ENCODE results near the gene GPC3. TPM values are rescaled to one million over a fixed set of nuclear protein-coding genes. Genes with fewer than 3 reads are reported as not detected.

GPC3 gene
- total and polyA plus RNA-seq, 2 donors (not counting 3 experiments of a cell fraction or from before 2014, with no cell fraction given): not detected

- BruUV-seq (replicated peaks): no TSS peak
- POLR2A ChIA-PET: no interaction called here
Observed at GRCh38 chrX:133544115-133544514, 441.3 kb downstream of the GPC3 start.

GRCh38 chrX:133543654-133544053, 441.7 kb downstream of the GPC3 start:
- FAIRE-seq (no peak), DNase-seq (ENCODE audit: low read depth, low spot score) (no peak)
- ChIA-PET CTCF (no interaction called here), POLR2A (no interaction called here)
- H3K9ac ChIP-seq (replicated peaks; ENCODE audit: extremely low read depth, insufficient read depth, low read length): no peak overlapping the region
- H2AFZ ChIP-seq (ENCODE audit: low read depth, low read length): no peak overlapping the region
- H3K9me3 ChIP-seq (replicated peaks; ENCODE audit: control insufficient read depth, insufficient read depth, low read length): no peaks in the 10 kb centered on the region
- no peaks in the 10 kb centered on the region for H3K9me1 ChIP-seq (replicated peaks; ENCODE audit: control insufficient read depth, extremely low read depth, insufficient read depth, low read length)
- no peak overlapping the region for H3K4me3 ChIP-seq (replicated peaks in 1 of 3; ENCODE audit: insufficient read depth in 1 of 3, low read depth in 1 of 3, low read length in 3 of 3)
- intact Hi-C loops (cut with micrococcal nuclease) (no loop called here), dilution Hi-C loops (cut with MboI; ENCODE audit: extremely low pct_ligation_motif_present, low sequenced_read_pairs) (no loop called here)
- no peak overlapping the region for H3K4me2 ChIP-seq (ENCODE audit: insufficient read depth, low read length)
- BruUV-seq (replicated peaks): no TSS peak
- no peaks in the 10 kb centered on the region for H3K36me3 ChIP-seq (ENCODE audit: control insufficient read depth in 2 of 2, extremely low read depth in 1 of 2, insufficient read depth in 2 of 2, low read length in 2 of 2)
- H3K4me1 ChIP-seq (ENCODE audit: control insufficient read depth, extremely low read depth, insufficient read depth, low read length): no peaks in the 10 kb centered on the region
- H4K20me1 ChIP-seq (replicated peaks; ENCODE audit: control insufficient read depth, extremely low read depth, insufficient read depth, low read length): no peaks in the 10 kb centered on the region
- TF ChIP-seq MAX (IDR thresholded peaks at IDR 0.05; ENCODE audit: insufficient read depth, insufficient read length): no peak
- TF ChIP-seq CTCF (IDR thresholded peaks at IDR 0.05; ENCODE audit: extremely low read depth in 1 of 2, insufficient read depth in 1 of 2, low read depth in 1 of 2, low read length in 2 of 2): no peak
- TF ChIP-seq POLR2AphosphoS5 (IDR thresholded peaks at IDR 0.05; ENCODE audit: insufficient read depth, low read depth, low read length): no peak
- no peak for TF ChIP-seq JUN (IDR thresholded peaks at IDR 0.05; ENCODE audit: borderline replicate concordance, insufficient read depth, insufficient read length, low read depth)
- no peak for TF ChIP-seq GATA2 (IDR thresholded peaks at IDR 0.05; ENCODE audit: insufficient read depth, insufficient read length, low read depth, low read length)
- TF ChIP-seq MYC (IDR thresholded peaks at IDR 0.05; ENCODE audit: low read depth, low read length): no peak
- TF ChIP-seq POLR2A (IDR thresholded peaks at IDR 0.05; ENCODE audit: low read depth, low read length): no peak
- TF ChIP-seq EZH2 (IDR thresholded peaks at IDR 0.05; ENCODE audit: borderline replicate concordance, low read depth, low read length, severe bottlenecking): no peak
- no peak for TF ChIP-seq FOS (IDR thresholded peaks at IDR 0.05; ENCODE audit: borderline replicate concordance, insufficient read depth, low read length)
- H3K27ac ChIP-seq (ENCODE audit: insufficient read depth, low read depth, low read length): no peak overlapping the region
- H3K27me3 ChIP-seq (ENCODE audit: control insufficient read depth in 2 of 2, insufficient read depth in 2 of 2, low read length in 2 of 2): no peaks in the 10 kb centered on the region
- no peaks in the 10 kb centered on the region for H3K79me2 ChIP-seq (ENCODE audit: control insufficient read depth, insufficient read depth, low read length)

More at GRCh38 chrX:133544115-133544514, 441.3 kb downstream of the GPC3 start:
- no peak overlapping the region for H2AFZ ChIP-seq (ENCODE audit: low read depth, low read length)
- H3K27me3 ChIP-seq (ENCODE audit: control insufficient read depth in 2 of 2, insufficient read depth in 2 of 2, low read length in 2 of 2): no peaks in the 10 kb centered on the region
- CTCF ChIA-PET: no interaction called here
- H4K20me1 ChIP-seq (replicated peaks; ENCODE audit: control insufficient read depth, extremely low read depth, insufficient read depth, low read length): no peaks in the 10 kb centered on the region
- dilution Hi-C loops (cut with MboI; ENCODE audit: extremely low pct_ligation_motif_present, low sequenced_read_pairs) (no loop called here), intact Hi-C loops (cut with micrococcal nuclease) (no loop called here)
- TF ChIP-seq JUN (IDR thresholded peaks at IDR 0.05; ENCODE audit: borderline replicate concordance, insufficient read depth, insufficient read length, low read depth): no peak
- no peak for TF ChIP-seq CTCF (IDR thresholded peaks at IDR 0.05; ENCODE audit: extremely low read depth in 1 of 2, insufficient read depth in 1 of 2, low read depth in 1 of 2, low read length in 2 of 2)
- no peak for TF ChIP-seq GATA2 (IDR thresholded peaks at IDR 0.05; ENCODE audit: insufficient read depth, insufficient read length, low read depth, low read length)
- TF ChIP-seq EZH2 (IDR thresholded peaks at IDR 0.05; ENCODE audit: borderline replicate concordance, low read depth, low read length, severe bottlenecking): no peak
- H3K9me3 ChIP-seq (replicated peaks; ENCODE audit: control insufficient read depth, insufficient read depth, low read length): no peaks in the 10 kb centered on the region
- no peaks in the 10 kb centered on the region for H3K9me1 ChIP-seq (replicated peaks; ENCODE audit: control insufficient read depth, extremely low read depth, insufficient read depth, low read length)
- no peaks in the 10 kb centered on the region for H3K4me1 ChIP-seq (ENCODE audit: control insufficient read depth, extremely low read depth, insufficient read depth, low read length)
- DNase-seq (ENCODE audit: low read depth, low spot score) (no peak), FAIRE-seq (no peak)
- no peak overlapping the region for H3K9ac ChIP-seq (replicated peaks; ENCODE audit: extremely low read depth, insufficient read depth, low read length)
- H3K79me2 ChIP-seq (ENCODE audit: control insufficient read depth, insufficient read depth, low read length): no peaks in the 10 kb centered on the region
- H3K27ac ChIP-seq (ENCODE audit: insufficient read depth, low read depth, low read length): no peak overlapping the region
- no peaks in the 10 kb centered on the region for H3K36me3 ChIP-seq (ENCODE audit: control insufficient read depth in 2 of 2, extremely low read depth in 1 of 2, insufficient read depth in 2 of 2, low read length in 2 of 2)
- no peak overlapping the region for H3K4me2 ChIP-seq (ENCODE audit: insufficient read depth, low read length)
- H3K4me3 ChIP-seq (replicated peaks in 1 of 3; ENCODE audit: insufficient read depth in 1 of 3, low read depth in 1 of 3, low read length in 3 of 3): no peak overlapping the region
